Activated T-helper 17 cell treated with anti-CD3 and anti-CD28 coated beads, Interleukin-2, amount 50 U/mL, for 72 hours (primary cell): Measurements from ENCODE around the gene THBS2. TPM values are rescaled to one million over a fixed set of nuclear protein-coding genes. Genes with fewer than 3 reads are reported as not detected.
A peak's percentile ranks its signal among the peaks of the same experiment; 100 is the strongest.
"Not testable (repeated sequence)": the region's sequence is repeated elsewhere in the genome, so short reads cannot be mapped to it uniquely, and the experiment has no call there.

Experiments
- ATAC-seq: fragments of 150-1000 bp; cut with Tn5 transposase; replicated peaks from 2 replicates; pipeline ENCODE4 v1.10.0; 2021; ENCODE audit warnings: mild to moderate bottlenecking, moderate library complexity
- H3K27ac Mint-ChIP-seq: one replicate; pipeline ENCODE4 v1.8.0; 2022; ENCODE audit warnings: mixed read lengths
- H3K27me3 Mint-ChIP-seq: one replicate; pipeline ENCODE4 v1.8.0; 2022; ENCODE audit warnings: mixed read lengths
- H3K36me3 Mint-ChIP-seq: one replicate; pipeline ENCODE4 v1.8.0; 2022; ENCODE audit warnings: low read depth, mild to moderate bottlenecking, mixed read lengths
- H3K4me1 Mint-ChIP-seq: one replicate; pipeline ENCODE4 v1.8.0; 2022; ENCODE audit warnings: mixed read lengths
- H3K4me3 Mint-ChIP-seq: one replicate; pipeline ENCODE4 v1.8.0; 2022; ENCODE audit warnings: mild to moderate bottlenecking, mixed read lengths
- H3K9me3 Mint-ChIP-seq: one replicate; pipeline ENCODE4 v1.8.0; 2022; ENCODE audit warnings: mixed read lengths
- total RNA-seq, 2 donors: library from RNA; stranded (reverse); gene quantifications; one replicate each; pipeline ENCODE4 v1.2.3, GENCODE V29; 2022

THBS2 gene
- total RNA-seq, result not detected

DNA sequence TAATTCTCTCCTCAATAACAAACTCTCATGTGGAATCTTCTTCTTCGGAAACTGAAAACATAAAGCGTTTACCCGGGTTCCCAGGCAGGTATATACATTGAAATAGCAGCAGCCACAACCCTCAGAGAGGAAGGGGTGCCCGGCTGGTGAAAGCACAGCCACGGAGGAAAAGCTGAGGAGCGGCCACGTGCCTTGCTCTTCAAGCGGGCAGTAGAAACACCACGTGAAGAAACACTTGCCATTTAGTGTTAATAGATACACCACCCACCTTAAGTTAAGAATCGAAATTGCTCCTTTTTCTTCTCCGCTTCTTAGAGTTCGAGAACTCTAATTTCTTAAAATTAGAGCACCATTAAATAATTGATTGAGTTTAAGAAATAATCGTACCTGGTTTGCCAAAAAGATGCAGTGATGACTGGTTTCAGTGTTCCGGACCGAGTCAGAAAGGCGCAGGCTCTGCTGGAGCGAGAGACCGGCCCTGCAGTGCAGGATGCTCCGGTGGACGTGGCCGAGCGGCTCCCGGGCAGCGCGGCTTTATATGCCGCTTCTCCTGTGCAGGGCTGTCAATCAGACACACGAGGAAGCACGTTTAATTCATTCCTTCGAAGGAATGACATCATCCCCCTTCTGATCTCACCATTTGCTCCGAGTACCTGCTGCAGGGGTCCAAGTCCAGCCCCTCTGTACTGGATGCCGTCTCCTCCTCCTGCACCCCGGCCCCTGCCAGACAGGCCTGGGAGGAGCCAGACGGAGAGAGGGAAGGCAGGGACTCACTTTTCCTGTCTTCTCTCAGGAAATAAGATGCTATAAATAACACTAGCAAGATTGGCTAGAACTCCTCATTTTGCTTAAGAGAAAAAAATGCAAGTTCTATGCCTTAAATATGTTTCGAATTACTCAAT lies at the start of gene THBS2:
THBS2 (minus strand) TSS at position 510 of the 902 bp plus-strand sequence. CDS start 3,062 bp downstream, outside the sequence.
- ATAC-seq, result no peak
- Mint-ChIP-seq H3K36me3 (no peaks in the 10 kb centered on the region), H3K27ac (no peak within 1 kb of the TSS), H3K27me3 (peaks cover 59% of the 10 kb centered on the region), H3K4me1 (peaks cover 3% of the 10 kb centered on the region), H3K4me3 (peak within 1 kb of the TSS; percentile 31), H3K9me3 (no peaks in the 10 kb centered on the region)

DNA sequence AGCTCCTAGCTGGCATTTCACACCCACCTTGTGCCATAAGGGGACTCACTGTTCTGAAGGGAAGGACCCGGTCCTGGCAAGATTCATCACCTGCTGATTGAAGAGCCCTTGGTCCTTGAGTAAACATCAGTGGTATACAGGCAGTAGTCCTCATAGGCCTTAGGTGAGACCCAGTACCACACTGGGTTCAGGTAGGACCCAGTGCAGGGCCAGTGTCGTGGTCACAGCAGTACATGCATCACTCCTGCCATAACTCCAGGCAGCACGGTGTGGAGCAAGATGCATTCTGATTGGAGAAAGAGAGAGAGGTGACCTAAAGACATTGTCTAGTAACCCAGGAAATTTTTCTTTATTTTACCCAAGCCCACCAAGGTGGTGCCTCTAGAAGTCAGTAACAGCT lies 49.1 kb upstream of the THBS2 start:
- Mint-ChIP-seq H3K27ac (no peak overlapping the region), H3K4me1 (no peaks in the 10 kb centered on the region), H3K27me3 (peaks cover 27% of the 10 kb centered on the region), H3K9me3 (peaks cover 5% of the 10 kb centered on the region), H3K4me3 (no peak overlapping the region), H3K36me3 (no peaks in the 10 kb centered on the region)
- no peak for ATAC-seq

DNA sequence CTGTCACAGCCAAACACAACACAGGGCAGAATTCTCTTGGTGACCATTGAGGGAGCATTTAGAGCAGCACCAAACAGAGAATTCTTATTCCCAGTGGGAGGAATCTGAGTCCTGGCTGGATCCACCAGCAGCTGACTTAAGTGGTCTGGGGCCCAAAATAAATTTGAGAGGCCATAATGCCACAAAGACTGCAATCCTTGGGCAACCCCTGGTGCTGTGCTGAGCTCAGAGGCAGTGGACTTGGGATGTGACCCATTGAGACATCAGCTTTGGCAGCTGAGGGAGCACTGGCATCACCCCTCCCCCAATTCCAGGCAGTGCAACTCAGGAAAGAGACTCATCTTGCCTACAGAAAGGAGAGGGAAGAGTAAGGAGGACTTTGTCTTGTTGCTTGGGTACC lies 48.6 kb upstream of the THBS2 start:
- Mint-ChIP-seq H3K27me3 (peaks cover 29% of the 10 kb centered on the region), H3K27ac (no peak overlapping the region), H3K4me1 (no peaks in the 10 kb centered on the region), H3K36me3 (no peaks in the 10 kb centered on the region), H3K4me3 (no peak overlapping the region), H3K9me3 (peaks cover 5% of the 10 kb centered on the region)
- ATAC-seq, result no peak

DNA sequence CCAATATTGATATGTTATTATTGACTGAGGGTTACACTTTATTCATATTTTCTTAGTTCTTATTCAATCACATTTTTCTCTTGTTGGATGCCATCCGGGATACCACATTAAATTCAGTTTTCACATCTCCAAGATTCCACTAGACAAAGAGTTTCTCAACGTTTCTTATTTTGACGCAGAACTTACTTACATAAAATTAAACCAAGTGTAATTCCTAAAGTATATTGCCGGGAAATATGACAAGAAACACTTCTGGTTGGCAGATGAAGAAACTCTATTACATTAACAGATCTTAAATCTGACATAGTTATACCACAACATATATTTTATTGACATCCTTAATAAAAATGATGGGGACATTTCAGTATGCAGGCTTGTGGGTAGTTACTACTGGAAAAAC lies 47.3 kb upstream of the THBS2 start:
- Mint-ChIP-seq H3K9me3 (peaks cover 5% of the 10 kb centered on the region), H3K4me3 (no peak overlapping the region), H3K27me3 (peaks cover 31% of the 10 kb centered on the region), H3K36me3 (no peaks in the 10 kb centered on the region), H3K27ac (no peak overlapping the region), H3K4me1 (no peaks in the 10 kb centered on the region)
- no peak for ATAC-seq

DNA sequence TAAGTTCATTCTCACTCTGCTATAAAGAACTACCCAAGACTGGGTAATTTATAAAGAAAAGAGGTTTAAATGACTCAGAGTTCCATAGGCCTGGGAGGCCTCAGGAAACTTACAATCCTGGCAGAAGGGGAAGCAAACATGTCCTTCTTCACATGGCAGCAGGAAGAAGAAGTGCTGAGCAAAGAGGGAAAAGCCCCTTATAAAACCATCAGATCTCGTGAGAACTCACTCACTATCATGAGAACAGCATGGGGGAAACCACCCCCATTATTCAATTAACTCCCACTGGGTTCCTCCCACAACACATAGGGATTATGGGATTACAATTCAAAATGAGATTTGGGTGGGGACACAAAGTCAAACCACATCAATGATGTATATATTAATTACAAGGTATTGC lies 45.0 kb upstream of the THBS2 start:
- H3K9me3 Mint-ChIP-seq, H3K4me1 Mint-ChIP-seq, ATAC-seq, H3K27ac Mint-ChIP-seq, H3K36me3 Mint-ChIP-seq, H3K4me3 Mint-ChIP-seq: not testable (repeated sequence)
- peaks cover 42% of the 10 kb centered on the region for H3K27me3 Mint-ChIP-seq

DNA sequence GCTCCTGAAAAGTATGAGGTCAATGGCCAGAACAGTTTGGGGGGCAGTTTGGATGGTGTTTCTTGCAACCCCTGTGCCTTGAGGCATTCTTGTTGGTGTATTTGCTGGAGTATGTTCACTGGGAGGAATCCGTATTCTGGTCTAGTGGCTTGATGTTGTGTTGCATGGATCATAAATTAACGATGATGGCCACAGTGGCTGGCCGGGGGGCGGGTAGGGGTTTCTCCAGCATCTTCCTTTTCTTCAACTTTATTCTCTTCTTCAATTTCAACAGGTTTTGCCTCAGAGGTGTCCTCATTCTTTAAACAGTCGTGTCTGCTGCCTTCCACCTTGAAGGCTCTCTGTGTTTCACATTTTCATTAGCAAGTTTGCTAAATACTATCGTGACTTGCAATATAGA lies 43.0 kb upstream of the THBS2 start:
- Mint-ChIP-seq H3K27me3 (peaks cover 27% of the 10 kb centered on the region), H3K36me3 (no peaks in the 10 kb centered on the region), H3K4me1 (no peaks in the 10 kb centered on the region), H3K9me3 (no peaks in the 10 kb centered on the region), H3K27ac (no peak overlapping the region), H3K4me3 (no peak overlapping the region)
- no peak for ATAC-seq

DNA sequence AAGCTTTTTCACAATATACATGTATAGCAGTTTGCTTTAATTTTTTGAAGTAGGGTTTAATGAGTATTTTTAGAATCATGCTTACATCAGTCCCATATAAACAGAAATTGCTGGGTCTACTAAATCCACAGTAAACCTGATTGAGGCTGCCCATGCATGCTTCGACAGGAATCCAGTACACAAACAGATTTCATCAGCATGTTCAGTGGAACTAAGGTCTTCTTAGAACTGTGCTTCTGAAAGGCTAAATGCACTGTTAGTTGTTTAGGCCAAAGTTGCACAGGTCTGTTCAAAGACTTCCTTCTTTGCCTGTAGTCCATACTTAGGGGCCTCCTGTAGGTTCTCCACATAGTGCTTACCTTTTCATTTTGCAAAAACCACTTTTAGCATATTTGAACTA lies 42.5 kb upstream of the THBS2 start:
- no peak overlapping the region for H3K4me3 Mint-ChIP-seq
- no peak for ATAC-seq
- H3K27ac Mint-ChIP-seq, result no peak overlapping the region
- no peaks in the 10 kb centered on the region for H3K36me3 Mint-ChIP-seq
- H3K4me1 Mint-ChIP-seq, result no peaks in the 10 kb centered on the region
- H3K27me3 Mint-ChIP-seq, result peaks cover 30% of the 10 kb centered on the region
- H3K9me3 Mint-ChIP-seq, result no peaks in the 10 kb centered on the region

DNA sequence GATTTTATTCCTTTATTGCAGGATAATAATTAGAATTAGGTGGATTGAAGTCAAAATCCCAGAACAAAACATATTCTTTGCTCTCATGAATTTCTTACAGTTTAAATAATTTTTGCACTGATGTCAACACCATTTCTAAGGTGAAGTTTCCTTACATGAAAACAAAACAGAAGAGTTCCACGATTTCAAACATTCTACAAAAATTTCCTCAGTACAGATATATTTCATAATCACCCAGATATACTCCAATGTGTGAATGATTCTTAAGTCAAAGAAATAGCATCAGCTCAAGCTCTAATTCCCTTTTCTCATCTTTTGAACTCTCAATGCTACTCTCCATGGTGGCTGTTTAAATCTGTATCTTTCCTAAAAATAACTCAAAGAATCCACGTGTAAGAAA lies 39.5 kb upstream of the THBS2 start:
- ATAC-seq, result no peak
- H3K27ac Mint-ChIP-seq, result no peak overlapping the region
- no peaks in the 10 kb centered on the region for H3K4me1 Mint-ChIP-seq
- H3K36me3 Mint-ChIP-seq, result no peaks in the 10 kb centered on the region
- peaks cover 29% of the 10 kb centered on the region for H3K27me3 Mint-ChIP-seq
- H3K9me3 Mint-ChIP-seq, result no peaks in the 10 kb centered on the region
- no peak overlapping the region for H3K4me3 Mint-ChIP-seq

DNA sequence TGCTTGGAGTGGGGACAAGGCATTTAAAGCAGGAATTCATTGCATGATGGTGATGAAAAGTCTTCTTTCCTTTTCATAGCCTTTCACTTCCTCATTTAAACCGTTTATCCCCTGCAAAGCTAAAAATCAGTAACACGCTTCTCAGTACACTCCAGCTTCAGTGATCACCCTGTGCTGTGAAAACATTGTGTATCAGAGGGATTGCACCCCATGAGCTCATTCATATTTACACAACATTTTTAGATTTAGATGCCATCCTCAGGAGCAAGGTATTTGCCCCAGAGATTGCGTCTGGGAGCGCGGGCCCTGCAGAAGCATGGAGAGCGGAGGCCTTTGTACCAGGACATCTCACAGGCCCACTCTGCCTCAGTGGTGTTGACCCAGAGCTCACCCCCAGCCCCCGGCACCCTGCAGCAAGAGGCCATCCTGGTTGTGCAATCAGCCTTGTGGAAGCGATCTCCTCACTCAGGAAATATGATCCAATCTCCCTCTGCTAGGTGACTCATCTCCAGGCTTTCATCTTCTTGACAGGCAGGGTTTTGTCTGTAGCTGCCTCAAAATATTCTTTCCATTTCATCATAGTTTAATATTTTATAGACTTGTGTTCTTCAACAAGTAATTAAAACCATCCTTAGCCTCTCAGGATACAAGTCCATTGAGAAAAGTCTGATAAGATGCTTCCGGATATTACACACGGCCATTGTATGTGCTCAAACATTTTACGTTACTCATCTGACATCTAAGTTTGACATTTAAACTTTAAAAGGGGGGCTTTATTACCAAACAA lies 38.9 kb upstream of the THBS2 start:
- Mint-ChIP-seq H3K9me3 (no peaks in the 10 kb centered on the region), H3K36me3 (no peaks in the 10 kb centered on the region), H3K27ac (no peak overlapping the region), H3K4me1 (no peaks in the 10 kb centered on the region), H3K4me3 (no peak overlapping the region), H3K27me3 (peaks cover 23% of the 10 kb centered on the region)
- no peak for ATAC-seq

DNA sequence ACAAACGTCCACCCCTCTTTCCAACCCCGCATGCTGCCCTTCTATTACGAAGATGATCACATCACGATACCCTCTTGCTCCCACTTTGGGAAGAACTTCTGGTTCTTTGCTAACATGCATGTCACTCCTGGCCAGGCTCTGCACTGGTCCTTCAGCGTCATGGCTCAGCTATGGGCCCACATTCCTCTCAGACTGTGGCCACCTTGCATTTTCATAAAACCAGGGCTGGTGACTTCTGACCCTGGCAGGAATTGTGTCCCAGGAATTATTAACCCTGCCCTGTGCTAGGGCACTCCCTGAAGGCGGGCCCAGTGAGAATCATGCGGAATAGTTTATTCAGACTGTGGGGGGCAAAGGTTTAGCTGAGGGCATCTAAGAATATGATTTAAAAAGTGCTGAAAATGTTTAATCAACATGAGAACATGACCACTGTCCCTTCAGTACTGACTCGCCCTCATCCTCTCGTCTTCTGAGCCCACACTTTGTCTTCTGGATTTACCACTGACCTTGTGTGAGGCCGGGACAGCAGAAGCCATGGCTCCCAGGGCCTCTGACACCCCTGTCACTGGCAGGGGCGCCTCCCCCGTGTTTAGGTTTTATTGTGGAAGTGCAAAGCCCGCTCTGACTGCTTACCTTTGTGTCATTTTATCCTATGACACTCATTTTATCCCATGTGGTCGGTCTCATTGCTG lies 38.1 kb upstream of the THBS2 start:
- H3K4me3 Mint-ChIP-seq, result no peak overlapping the region
- no peaks in the 10 kb centered on the region for H3K9me3 Mint-ChIP-seq
- H3K36me3 Mint-ChIP-seq, result no peaks in the 10 kb centered on the region
- H3K4me1 Mint-ChIP-seq, result no peaks in the 10 kb centered on the region
- peaks cover 22% of the 10 kb centered on the region for H3K27me3 Mint-ChIP-seq
- no peak for ATAC-seq
- H3K27ac Mint-ChIP-seq, result no peak overlapping the region

DNA sequence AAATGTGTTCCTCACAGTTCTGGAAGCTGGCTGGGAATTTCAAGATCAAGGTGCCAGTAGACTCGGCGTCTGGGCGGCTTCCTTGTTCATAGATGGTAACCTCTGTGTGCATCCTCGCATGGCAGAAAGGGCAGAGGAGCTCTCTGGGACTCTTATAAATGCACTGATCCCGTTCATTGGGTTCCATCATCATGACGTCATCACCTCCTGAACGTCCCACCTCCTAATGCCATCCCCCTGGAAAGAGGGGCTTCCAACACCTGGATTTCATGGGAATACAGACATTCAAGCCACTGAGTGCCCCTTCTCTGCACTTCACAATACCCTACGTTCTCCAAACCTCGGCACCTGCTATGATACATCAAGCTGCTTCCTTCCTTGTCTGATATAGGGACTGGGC lies 37.5 kb upstream of the THBS2 start:
- no peaks in the 10 kb centered on the region for H3K4me1 Mint-ChIP-seq
- H3K9me3 Mint-ChIP-seq, result no peaks in the 10 kb centered on the region
- no peak overlapping the region for H3K4me3 Mint-ChIP-seq
- H3K36me3 Mint-ChIP-seq, result no peaks in the 10 kb centered on the region
- peaks cover 20% of the 10 kb centered on the region for H3K27me3 Mint-ChIP-seq
- no peak overlapping the region for H3K27ac Mint-ChIP-seq
- ATAC-seq, result no peak

DNA sequence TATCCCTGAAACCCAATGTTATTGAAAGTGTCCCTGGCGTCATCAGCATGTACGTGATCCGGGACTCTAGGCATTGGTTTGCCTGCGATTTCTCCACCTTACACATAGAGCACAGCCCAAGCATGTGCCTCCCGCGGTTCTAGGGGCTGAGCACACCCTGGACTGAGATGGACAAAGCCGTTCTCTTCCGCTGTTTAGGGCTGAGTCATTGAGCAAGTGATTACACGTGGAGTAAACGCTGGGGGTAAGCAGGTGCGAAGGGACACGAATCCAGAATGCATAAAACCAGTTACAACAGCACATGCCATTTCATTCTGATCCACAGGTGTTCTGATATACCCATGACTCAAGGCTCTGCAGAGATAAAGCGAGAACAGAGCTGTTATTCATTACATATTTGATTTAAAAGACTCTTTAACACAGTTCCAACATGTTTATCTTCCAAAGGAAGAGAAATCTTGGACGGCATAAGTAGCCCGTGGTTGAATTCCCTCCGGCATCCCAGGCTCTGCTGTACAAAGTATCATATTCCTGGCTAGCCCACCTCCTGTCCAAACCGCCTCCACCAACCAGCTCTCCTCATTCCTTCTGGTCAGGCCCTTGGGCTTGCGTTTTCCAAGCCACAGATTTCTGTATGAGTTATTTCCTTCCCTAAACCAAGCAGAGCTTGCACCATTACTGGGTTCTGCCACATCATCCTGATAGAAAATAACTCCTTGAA lies 36.1 kb upstream of the THBS2 start:
- Mint-ChIP-seq H3K27me3 (peaks cover 17% of the 10 kb centered on the region), H3K36me3 (no peaks in the 10 kb centered on the region), H3K4me3 (no peak overlapping the region), H3K9me3 (no peaks in the 10 kb centered on the region), H3K4me1 (no peaks in the 10 kb centered on the region), H3K27ac (no peak overlapping the region)
- ATAC-seq, result no peak

DNA sequence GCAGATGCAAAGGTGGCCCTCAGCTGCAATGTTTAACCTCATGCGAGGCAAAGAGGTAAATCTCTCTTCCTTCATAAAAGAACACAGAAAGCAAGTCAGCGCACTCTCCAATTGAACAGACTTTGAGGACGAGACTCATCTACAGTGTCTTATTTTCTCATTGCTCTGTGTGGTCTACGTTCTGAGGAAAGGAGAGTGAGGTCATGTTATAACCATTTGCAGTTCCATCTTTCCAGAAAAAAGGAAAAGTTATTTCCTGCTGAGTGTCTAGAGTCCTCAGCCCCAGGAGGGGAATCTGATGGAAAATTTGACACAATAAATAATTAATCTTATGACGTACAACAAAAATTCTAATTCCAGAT lies 35.6 kb upstream of the THBS2 start:
- H3K36me3 Mint-ChIP-seq, result no peaks in the 10 kb centered on the region
- no peak overlapping the region for H3K4me3 Mint-ChIP-seq
- no peaks in the 10 kb centered on the region for H3K4me1 Mint-ChIP-seq
- no peak overlapping the region for H3K27ac Mint-ChIP-seq
- no peaks in the 10 kb centered on the region for H3K9me3 Mint-ChIP-seq
- ATAC-seq, result no peak
- peaks cover 12% of the 10 kb centered on the region for H3K27me3 Mint-ChIP-seq

DNA sequence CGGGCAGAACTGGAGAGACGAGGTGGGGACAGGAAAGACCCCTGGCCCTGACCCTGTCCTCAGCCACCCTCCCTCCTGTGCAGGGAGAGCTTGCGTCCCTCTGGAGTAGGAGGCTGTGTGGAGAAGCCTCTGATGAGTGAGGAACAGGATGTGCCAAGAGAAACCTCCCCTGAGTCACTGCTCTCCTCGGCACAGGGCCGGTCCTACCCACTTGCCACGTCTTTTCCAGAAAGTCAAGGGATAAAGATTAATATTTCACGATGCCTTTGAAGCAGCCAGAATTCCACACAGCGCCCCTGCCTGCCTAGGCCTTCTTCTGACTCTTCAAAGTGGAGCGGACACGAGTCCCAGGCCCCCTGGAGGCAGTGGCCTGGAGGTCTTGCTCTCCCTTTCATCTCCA lies 34.9 kb upstream of the THBS2 start:
- H3K9me3 Mint-ChIP-seq, result no peaks in the 10 kb centered on the region

More for the DNA sequence above, 34.9 kb upstream of the THBS2 start:
- Mint-ChIP-seq H3K4me3 (no peak overlapping the region), H3K27ac (no peak overlapping the region), H3K27me3 (peaks cover 7% of the 10 kb centered on the region), H3K36me3 (no peaks in the 10 kb centered on the region), H3K4me1 (no peaks in the 10 kb centered on the region)
- ATAC-seq, result no peak
